Suprapubic skin (tissue), 4 donors: ENCODE measurements around the gene NUDT21. TPM values are rescaled to one million over a fixed set of nuclear protein-coding genes. Genes with fewer than 3 reads are reported as not detected.

ENCODE experiments used
- DNase-seq, 2 donors: peaks; one replicate each; pipeline ENCODE4 v3.0.0-alpha.2; 2019; ENCODE audit warnings: low spot score in 2 of 2
- H3K27ac ChIP-seq: fragments of 200-600 bp; sonication (generic); one replicate; pipeline ENCODE4 v1.5.1; 2019
- H3K27me3 ChIP-seq: fragments of 200-600 bp; sonication (generic); one replicate; pipeline ENCODE4 v1.5.1; 2019
- H3K36me3 ChIP-seq: fragments of 200-600 bp; sonication (generic); one replicate; pipeline ENCODE4 v1.5.1; 2019
- H3K4me1 ChIP-seq: fragments of 200-600 bp; sonication (generic); one replicate; pipeline ENCODE4 v1.5.1; 2019
- H3K4me3 ChIP-seq: fragments of 200-600 bp; sonication (generic); one replicate; pipeline ENCODE4 v1.5.1; 2019; ENCODE audit warnings: mild to moderate bottlenecking
- H3K9me3 ChIP-seq: fragments of 200-600 bp; sonication (generic); one replicate; pipeline ENCODE4 v1.5.1; 2019
- EP300 ChIP-seq: sonication (generic); formaldehyde crosslinking; IDR thresholded peaks from one replicate; pipeline ENCODE4 v1.6.1; 2017; ENCODE audit warnings: antibody characterized with exemption
- POLR2A ChIP-seq, 2 donors: fragments of 450-650 bp; IDR thresholded peaks; one replicate each; pipeline ENCODE4 v1.6.1; 2017; ENCODE audit warnings: antibody characterized with exemption in 2 of 2, mild to moderate bottlenecking in 2 of 2, moderate library complexity in 2 of 2
- POLR2AphosphoS5 ChIP-seq, 3 donors: sonication (generic); formaldehyde crosslinking; IDR thresholded peaks; one replicate each; pipeline ENCODE4 v1.6.1; 2017; ENCODE audit warnings: antibody characterized with exemption in 3 of 3
- WGBS: methylation state at CpG from one replicate; pipeline ENCODE4 v1.1.5; 2018; 5-methylcytosine and 5-hydroxymethylcytosine counted together
- total RNA-seq, 4 donors: library from RNA; depleted of rRNA; stranded (reverse); fragments of >200 nt; gene quantifications; one replicate each; pipeline ENCODE4 v1.1.0, GENCODE V29; 2016
- TF ChIP-seq, protein P1 (sequence below), 2 donors: fragments of 200-600 bp in 1 of 2; fragments of 450-650 bp in 1 of 2; sonication (generic) in 1 of 2; IDR thresholded peaks; one replicate each; pipeline ENCODE4 v1.5.1; 2016 to 2019; ENCODE audit warnings: antibody characterized with exemption in 2 of 2, mild to moderate bottlenecking in 1 of 2, moderate library complexity in 1 of 2

The NUDT21 gene
- total RNA-seq, 4 donors from 2014 or later: 36.9 to 49.8 (median 39.9) TPM

DNA sequence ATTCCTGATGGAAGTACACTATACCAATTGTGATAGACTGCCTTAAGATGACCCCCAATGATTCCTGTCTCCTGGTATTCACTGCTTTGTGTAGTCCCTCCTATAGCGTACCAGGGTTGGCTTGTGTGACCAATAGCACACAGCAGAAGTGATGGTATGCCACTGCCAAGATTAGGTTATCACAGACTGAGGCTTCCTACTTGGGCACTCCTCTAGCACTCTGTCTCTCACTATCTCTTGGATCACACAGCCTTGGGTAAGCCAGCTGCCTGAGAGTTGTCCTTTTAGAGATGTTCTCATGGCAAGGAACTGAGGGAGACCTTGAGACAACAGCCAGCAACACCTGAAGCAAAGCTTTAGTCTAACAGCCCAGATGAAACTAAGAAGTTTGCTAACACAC is 13.1 kb downstream of the NUDT21 start:
- Histone ChIP-seq H3K4me1 (no peaks in the 10 kb centered on the region), H3K27ac (no peak overlapping the region)

DNA sequence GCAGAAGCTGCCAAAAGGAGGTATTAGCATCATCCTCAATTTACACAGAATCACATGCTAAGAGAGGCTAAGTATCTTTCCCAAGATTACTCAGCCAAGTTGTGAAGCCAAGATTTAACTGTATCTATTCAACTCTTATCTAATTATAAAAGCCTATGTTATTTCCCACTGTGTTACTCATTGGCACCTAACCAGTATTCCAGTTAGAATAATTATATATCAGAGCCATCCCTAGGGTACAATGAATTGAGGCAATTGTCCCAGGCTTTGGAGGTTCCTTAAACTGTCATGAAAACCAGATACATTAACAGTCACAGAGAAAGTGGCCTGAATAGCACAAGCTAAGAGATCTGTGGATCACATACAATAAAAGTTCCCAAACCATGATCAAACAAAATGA is 14.9 kb downstream of the NUDT21 start:
- Histone ChIP-seq H3K4me1 (no peaks in the 10 kb centered on the region), H3K4me3 (no peak overlapping the region), H3K36me3 (peaks cover 65% of the 10 kb centered on the region), H3K9me3 (no peaks in the 10 kb centered on the region), H3K27ac (no peak overlapping the region), H3K27me3 (no peaks in the 10 kb centered on the region)
- DNase-seq: no peak
- no peak for TF ChIP-seq POLR2A (IDR thresholded peaks at IDR 0.05)

More for the DNA sequence above, 13.1 kb downstream of the NUDT21 start:
- Histone ChIP-seq H3K9me3 (no peaks in the 10 kb centered on the region), H3K4me3 (no peak overlapping the region), H3K36me3 (peaks cover 56% of the 10 kb centered on the region), H3K27me3 (no peaks in the 10 kb centered on the region)
- DNase-seq: no peak
- TF ChIP-seq POLR2A (IDR thresholded peaks at IDR 0.05): no peak
- no peak for TF ChIP-seq POLR2AphosphoS5 (IDR thresholded peaks at IDR 0.05)
- no peak for TF ChIP-seq EP300
- TF ChIP-seq, protein P1, sequence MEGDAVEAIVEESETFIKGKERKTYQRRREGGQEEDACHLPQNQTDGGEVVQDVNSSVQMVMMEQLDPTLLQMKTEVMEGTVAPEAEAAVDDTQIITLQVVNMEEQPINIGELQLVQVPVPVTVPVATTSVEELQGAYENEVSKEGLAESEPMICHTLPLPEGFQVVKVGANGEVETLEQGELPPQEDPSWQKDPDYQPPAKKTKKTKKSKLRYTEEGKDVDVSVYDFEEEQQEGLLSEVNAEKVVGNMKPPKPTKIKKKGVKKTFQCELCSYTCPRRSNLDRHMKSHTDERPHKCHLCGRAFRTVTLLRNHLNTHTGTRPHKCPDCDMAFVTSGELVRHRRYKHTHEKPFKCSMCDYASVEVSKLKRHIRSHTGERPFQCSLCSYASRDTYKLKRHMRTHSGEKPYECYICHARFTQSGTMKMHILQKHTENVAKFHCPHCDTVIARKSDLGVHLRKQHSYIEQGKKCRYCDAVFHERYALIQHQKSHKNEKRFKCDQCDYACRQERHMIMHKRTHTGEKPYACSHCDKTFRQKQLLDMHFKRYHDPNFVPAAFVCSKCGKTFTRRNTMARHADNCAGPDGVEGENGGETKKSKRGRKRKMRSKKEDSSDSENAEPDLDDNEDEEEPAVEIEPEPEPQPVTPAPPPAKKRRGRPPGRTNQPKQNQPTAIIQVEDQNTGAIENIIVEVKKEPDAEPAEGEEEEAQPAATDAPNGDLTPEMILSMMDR (IDR thresholded peaks at IDR 0.05): no peak
- 100% methylated on average over 1 of the region's 1 CpG for WGBS

DNA sequence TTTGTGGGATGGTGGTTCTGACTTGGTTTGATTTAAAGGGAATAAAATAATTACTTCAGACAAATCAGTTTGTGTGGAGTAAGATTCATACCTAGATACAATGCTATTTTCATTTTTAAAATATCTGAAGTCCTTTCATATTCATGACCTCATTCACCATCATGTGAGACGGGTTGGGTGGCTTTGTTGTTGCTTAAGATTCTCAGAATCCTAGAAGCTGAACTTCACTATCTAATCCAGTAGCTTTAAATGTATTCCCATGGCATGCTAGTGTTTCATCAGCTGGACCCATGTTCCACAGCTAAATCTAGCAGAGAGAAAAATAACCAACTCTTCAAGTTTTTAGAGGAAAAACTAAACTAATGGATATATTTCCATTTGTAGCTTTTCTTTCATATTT is 23.0 kb downstream of the NUDT21 start:
- Histone ChIP-seq H3K27ac (no peak overlapping the region), H3K4me3 (no peak overlapping the region), H3K4me1 (peaks cover 24% of the 10 kb centered on the region), H3K36me3 (peaks cover 21% of the 10 kb centered on the region), H3K9me3 (no peaks in the 10 kb centered on the region), H3K27me3 (no peaks in the 10 kb centered on the region)
- TF ChIP-seq EP300 (no peak), POLR2AphosphoS5 (IDR thresholded peaks at IDR 0.05) (no peak), POLR2A (IDR thresholded peaks at IDR 0.05) (no peak)
- TF ChIP-seq, protein P1 (IDR thresholded peaks at IDR 0.05): no peak
- 76% methylated on average over 1 of the region's 1 CpG for whole genome bisulfite sequencing
- DNase-seq: no peak

DNA sequence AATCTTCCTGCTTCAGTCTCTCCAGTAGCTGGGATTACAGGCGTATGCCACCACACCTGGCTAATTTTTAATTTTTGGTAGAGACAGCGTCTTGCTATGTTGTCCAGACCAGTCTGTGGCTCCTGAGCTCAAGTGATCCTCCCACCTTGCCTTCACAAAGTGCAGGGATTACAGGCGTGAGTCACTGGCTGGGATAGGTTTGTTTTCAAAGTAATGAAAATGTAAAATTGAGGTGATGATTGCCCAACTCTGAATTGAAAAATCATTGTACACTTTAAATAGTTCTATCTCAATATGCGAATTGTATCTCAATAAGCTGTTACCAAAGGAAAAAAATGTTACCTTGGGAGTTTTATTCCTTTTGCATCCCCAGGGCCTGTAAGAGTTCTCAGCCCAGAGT is 24.5 kb downstream of the NUDT21 start:
- Histone ChIP-seq H3K27me3 (no peaks in the 10 kb centered on the region), H3K4me1 (peaks cover 38% of the 10 kb centered on the region), H3K4me3 (no peak overlapping the region), H3K36me3 (peaks cover 11% of the 10 kb centered on the region), H3K27ac (peak overlapping the region; percentile 75), H3K9me3 (no peaks in the 10 kb centered on the region)
- TF ChIP-seq POLR2A (IDR thresholded peaks at IDR 0.05): no peak
- 59% methylated on average over 4 of the region's 4 CpGs for WGBS
- DNase-seq: no peak

DNA sequence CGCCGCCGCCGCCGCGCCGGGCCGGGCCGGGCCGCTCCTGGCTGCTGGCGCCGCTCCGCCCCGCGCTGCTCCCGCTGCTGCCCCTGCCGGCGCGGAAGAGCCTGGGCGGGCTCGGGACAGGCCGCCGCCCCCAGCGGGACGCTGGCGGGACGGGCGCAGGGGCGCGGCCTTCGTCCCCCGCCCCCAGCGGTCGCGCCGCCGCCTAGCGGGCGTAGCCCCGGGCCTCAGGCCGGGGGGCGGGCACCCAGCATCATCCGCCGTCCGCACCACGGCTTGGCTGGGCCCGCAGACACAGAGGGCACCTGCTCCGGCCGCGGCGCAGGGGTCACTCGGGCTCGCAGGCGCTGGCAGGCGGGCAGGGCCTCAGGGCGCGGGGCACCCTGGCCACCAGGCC is 25.7 kb downstream of the NUDT21 start, which contains the start of gene AMFR:
AMFR (minus strand) TSS at position 107 of the 394 bp plus-strand sequence. CDS start 218 bp downstream, outside the sequence.
- Histone ChIP-seq H3K27me3 (no peaks in the 10 kb centered on the region), H3K4me3 (peak within 1 kb of the TSS; percentile 98), H3K4me1 (peaks cover 40% of the 10 kb centered on the region), H3K27ac (peak within 1 kb of the TSS; percentile 93), H3K36me3 (peaks cover 2% of the 10 kb centered on the region), H3K9me3 (no peaks in the 10 kb centered on the region)
- TF ChIP-seq, protein P1 (IDR thresholded peaks at IDR 0.05): peak; percentile 49 to 63
- TF ChIP-seq EP300: no peak
- no peak for TF ChIP-seq POLR2AphosphoS5 (IDR thresholded peaks at IDR 0.05)
- TF ChIP-seq POLR2A (IDR thresholded peaks at IDR 0.05): peak in 1 of 2 donors; percentile 10
- no CpG with 5 or more reads among the region's 57 CpGs for WGBS
- peak in 1 of 2 donors; percentile 76 for DNase-seq

DNA sequence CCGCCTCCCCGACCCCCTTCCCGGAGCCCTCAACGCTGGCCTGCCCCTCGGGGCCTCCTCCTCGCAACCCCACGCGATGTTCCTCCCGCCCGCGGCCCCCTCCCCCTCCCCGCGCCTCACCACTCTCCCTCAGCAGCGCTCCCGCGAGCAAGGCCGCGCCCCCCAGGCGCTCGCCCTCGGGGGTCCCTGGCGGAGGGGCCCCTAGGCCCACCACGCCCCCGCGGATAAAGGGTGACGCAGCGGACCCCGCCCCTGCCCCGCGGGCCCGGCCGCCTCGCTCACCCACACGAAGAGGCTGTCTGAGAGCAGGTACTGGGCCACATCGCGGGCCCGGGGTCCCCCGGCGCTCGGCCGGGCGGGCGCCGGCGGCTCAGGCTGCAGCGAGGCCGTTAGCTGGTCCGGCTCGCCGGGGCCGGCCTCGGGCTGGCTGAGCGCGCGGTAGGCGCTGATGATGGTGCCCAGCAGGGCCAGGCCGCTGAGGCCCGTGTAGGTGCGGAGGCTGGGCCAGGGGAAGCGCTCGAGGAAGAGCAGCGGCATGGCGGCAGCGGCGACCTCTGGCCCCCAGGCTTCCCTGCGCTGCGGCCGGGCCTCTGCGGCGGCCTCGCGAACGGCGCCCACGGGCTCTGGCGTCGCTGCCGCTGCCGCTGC is 26.2 kb downstream of the NUDT21 start:
- Histone ChIP-seq H3K9me3 (no peaks in the 10 kb centered on the region), H3K4me1 (peaks cover 44% of the 10 kb centered on the region), H3K4me3 (peak overlapping the region; percentile 98), H3K27ac (peak overlapping the region; percentile 93), H3K27me3 (no peaks in the 10 kb centered on the region), H3K36me3 (no peaks in the 10 kb centered on the region)
- no peak for TF ChIP-seq POLR2AphosphoS5 (IDR thresholded peaks at IDR 0.05)
- TF ChIP-seq, protein P1 (IDR thresholded peaks at IDR 0.05): no peak
- no peak for TF ChIP-seq POLR2A (IDR thresholded peaks at IDR 0.05)
- TF ChIP-seq EP300: no peak
- under 1% methylated on average over 11 of the region's 79 CpGs for WGBS
- DNase-seq: peak in 1 of 2 donors; percentile 74
